ENCODE data around the gene CISD3.

Gene CISD3

GRCh38 chr17:38730526-38731379 lies 612 bp downstream of the CISD3 start (continued):
- TF ChIP-seq ZNF518A (tag by site-specific recombination; conservative IDR thresholded peaks at IDR 0.05; ENCODE audit: low read depth) (no peak), ZNF341 (tag by site-specific recombination; IDR thresholded peaks at IDR 0.05; ENCODE audit: low read depth) (peak; percentile 56; the same call in 1 of the 2 replicates), ZNF596 (tag by site-specific recombination; IDR thresholded peaks at IDR 0.05) (no peak), OSR2 (tag by site-specific recombination; IDR thresholded peaks at IDR 0.05) (no peak), MZF1 (tag by site-specific recombination; IDR thresholded peaks at IDR 0.05; ENCODE audit: borderline replicate concordance) (no peak; the same call in 1 of the 2 replicates), ZNF19 (tag by site-specific recombination; IDR thresholded peaks at IDR 0.05; ENCODE audit: low read depth) (no peak), SP2 (tag by site-specific recombination; IDR thresholded peaks at IDR 0.05) (peak; percentile 54), ZNF658 (tag by site-specific recombination; IDR thresholded peaks at IDR 0.05) (no peak), ZNF776 (tag by site-specific recombination; IDR thresholded peaks at IDR 0.05; ENCODE audit: borderline replicate concordance) (no peak), ZXDB (tag by site-specific recombination; IDR thresholded peaks at IDR 0.05) (peak; percentile 33; the same call in 1 of the 2 replicates), INSM2 (tag by site-specific recombination; IDR thresholded peaks at IDR 0.05) (0 out of 2 replicates have a peak, but pooled peaks have one; percentile 37), ZNF280D (tag by site-specific recombination; IDR thresholded peaks at IDR 0.05) (no peak), ZIC2 (tag by site-specific recombination; IDR thresholded peaks at IDR 0.05) (peak; percentile 54), ZNF768 (tag by site-specific recombination; IDR thresholded peaks at IDR 0.05) (no peak), ZNF26 (tag by site-specific recombination; IDR thresholded peaks at IDR 0.05) (no peak), CTCF (tag by site-specific recombination; IDR thresholded peaks at IDR 0.05) (no peak), ZBTB8A (tag by site-specific recombination; IDR thresholded peaks at IDR 0.05) (peak; percentile 87), ZFP41 (tag by site-specific recombination; IDR thresholded peaks at IDR 0.05; ENCODE audit: borderline replicate concordance) (no peak), ZNF76 (tag by site-specific recombination; IDR thresholded peaks at IDR 0.05; ENCODE audit: borderline replicate concordance, low read depth) (no peak), ZNF140 (tag by site-specific recombination; IDR thresholded peaks at IDR 0.05) (no peak), BCL11B (tag by site-specific recombination; IDR thresholded peaks at IDR 0.05; ENCODE audit: low read depth) (peak; percentile 20; the same call in 1 of the 2 replicates), ZNF184 (tag by site-specific recombination; IDR thresholded peaks at IDR 0.05) (no peak), ZNF138 (tag by site-specific recombination; IDR thresholded peaks at IDR 0.05; ENCODE audit: borderline replicate concordance) (no peak), ZNF843 (tag by site-specific recombination; IDR thresholded peaks at IDR 0.05) (no peak), ZNF266 (tag by site-specific recombination; IDR thresholded peaks at IDR 0.05; ENCODE audit: low read depth) (no peak), GLIS2 (tag by site-specific recombination; IDR thresholded peaks at IDR 0.05) (peak; percentile 66)

Measured in HEK293 (cell line).